HepG2 (cell line): ENCODE data around the gene CGNL1. TPM values are rescaled to one million over a fixed set of nuclear protein-coding genes. Genes with fewer than 3 reads are reported as not detected.

ENCODE experiments used
- ATAC-seq: fragments of 200-7000 bp; cut with Tn5 transposase; 3 replicates; pipeline ENCODE4 v1.9.1; 2020; ENCODE audit warnings: mild to moderate bottlenecking, moderate library complexity
- BruUV-seq: library from RNA; stranded (reverse); fragments of 400-500 nt; replicated peaks from 2 replicates; lab custom pipeline; 2021; lab: Mats Ljungman, UMichigan
- CTCF ChIA-PET: fragments of 300-600 bp; formaldehyde crosslinking; extraction: SDS; loops from one replicate; lab custom pipeline; 2021; ENCODE audit warnings: low total read pairs, inconsistent platforms, low intra/inter-chr PET ratio; lab: Yijun Ruan, JAX
- POLR2A ChIA-PET: fragments of 350-600 bp; sonication (Branson Sonifier 250); formaldehyde crosslinking; loops from one replicate; lab custom pipeline; 2020; ENCODE audit warnings: antibody characterized with exemption, inconsistent platforms; lab: Yijun Ruan, JAX
- DNase-seq: peaks from one replicate; pipeline ENCODE4 v3.0.0-alpha.2; 2015; ENCODE audit warnings: low spot score
- FAIRE-seq: peaks from 3 replicates; lab custom pipeline; 2011; peaks lifted over from hg19 to GRCh38; lab: Jason Lieb, UNC
- H2AFZ ChIP-seq: one replicate; pipeline ENCODE4 v1.6.1; 2011; ENCODE audit warnings: low read length, inconsistent platforms
- H3K27ac ChIP-seq: fragments of 300-600 bp; 3 replicates; pipeline ENCODE4 v1.8.0; 2011; ENCODE audit warnings: mixed run types, mild to moderate bottlenecking, mixed read lengths, low read length, inconsistent platforms; ENCODE audit not compliant: insufficient read depth; ENCODE audit errors: extremely low read length
- H3K27me3 ChIP-seq, 2 experiments: fragments of 200-600 bp in 1 of 2; 2 replicates in 1 of 2; 3 replicates in 1 of 2; pipeline versions ENCODE4 v1.6.0 to v1.8.0; 2011; ENCODE audit warnings: low read length in 2 of 2, mild to moderate bottlenecking in 2 of 2, moderate library complexity in 2 of 2, inconsistent platforms in 1 of 2; ENCODE audit not compliant: insufficient read depth in 2 of 2, control insufficient read depth in 1 of 2
- H3K36me3 ChIP-seq, 2 experiments: fragments of 200-600 bp in 1 of 2; replicated peaks in 1 of 2; 2 replicates in 1 of 2; 3 replicates in 1 of 2; pipeline versions ENCODE4 v1.5.1 to v1.8.0; 2011; ENCODE audit warnings: low read length in 2 of 2, inconsistent platforms in 1 of 2; ENCODE audit not compliant: insufficient read depth in 2 of 2, control insufficient read depth in 1 of 2
- H3K4me1 ChIP-seq: 2 replicates; pipeline ENCODE4 v1.5.1; 2012; ENCODE audit warnings: low read length, inconsistent platforms; ENCODE audit not compliant: insufficient read depth
- H3K4me2 ChIP-seq: 2 replicates; pipeline ENCODE4 v1.6.0; 2011; ENCODE audit warnings: low read depth, low read length, inconsistent platforms
- H3K4me3 ChIP-seq, 3 experiments: fragments of 200-600 bp in 1 of 3; sonication (generic), shearing (Covaris generic) in 1 of 3; replicated peaks in 1 of 3; 2 replicates each; pipeline ENCODE4 v1.5.1; 2011 to 2016; ENCODE audit warnings: low read length in 3 of 3, inconsistent platforms in 2 of 3, low read depth in 2 of 3, mild to moderate bottlenecking in 2 of 3, control low read depth in 1 of 3, mixed read lengths in 1 of 3; ENCODE audit not compliant: insufficient read depth in 1 of 3
- H3K79me2 ChIP-seq: one replicate; pipeline ENCODE4 v1.6.1; 2011; ENCODE audit warnings: low read length, inconsistent platforms; ENCODE audit not compliant: insufficient read depth
- H3K9ac ChIP-seq: 2 replicates; pipeline ENCODE4 v1.6.0; 2011; ENCODE audit warnings: mild to moderate bottlenecking, low read depth, low read length, inconsistent platforms; ENCODE audit not compliant: insufficient read depth
- H3K9me3 ChIP-seq: 2 replicates; pipeline ENCODE4 v1.5.1; 2012; ENCODE audit warnings: mild to moderate bottlenecking, low read length
- H4K20me1 ChIP-seq: 2 replicates; pipeline ENCODE4 v1.6.0; 2011; ENCODE audit warnings: inconsistent platforms, mild to moderate bottlenecking, low read length, moderate library complexity; ENCODE audit not compliant: insufficient read depth
- ETV6 ChIP-seq: sonication (generic); formaldehyde crosslinking; conservative IDR thresholded peaks from 2 replicates; pipeline ENCODE4 v1.4.0; 2020; ENCODE audit warnings: missing genetic modification reagents
- MBNL3 ChIP-seq: fragments of 250-450 bp; sonication (Bioruptor Pico); conservative IDR thresholded peaks from 2 replicates; pipeline ENCODE4 v1.8.0; 2022; ENCODE audit warnings: mild to moderate bottlenecking, inconsistent platforms
- NFE2L2 ChIP-seq: fragments of 150-350 bp; IDR thresholded peaks from 2 replicates; pipeline ENCODE4 v1.6.1; 2014; ENCODE audit warnings: low read length
- NFIB ChIP-seq: sonication (generic); formaldehyde crosslinking; IDR thresholded peaks from 2 replicates; pipeline ENCODE4 v1.9.0; 2021; ENCODE audit warnings: missing genetic modification reagents, mild to moderate bottlenecking, borderline replicate concordance
- SMARCE1 ChIP-seq: fragments of 450-650 bp; IDR thresholded peaks from 2 replicates; pipeline ENCODE4 v1.6.1; 2017; ENCODE audit warnings: borderline replicate concordance
- SP5 ChIP-seq: IDR thresholded peaks from 2 replicates; pipeline ENCODE4 v1.6.1; 2016; ENCODE audit warnings: low read depth, borderline replicate concordance
- ZNF224 ChIP-seq: sonication (generic); formaldehyde crosslinking; IDR thresholded peaks from 2 replicates; pipeline ENCODE4 v1.5.0; 2020; ENCODE audit warnings: mild to moderate bottlenecking, missing genetic modification reagents
- WGBS: methylation state at CpG from one replicate; pipeline ENCODE4 v1.1.6; 2017; ENCODE audit warnings: low lambda C conversion rate; 5-methylcytosine and 5-hydroxymethylcytosine counted together
- in situ Hi-C: cut with HindIII; loops from 2 replicates; pipeline ENCODE4 v1.10.0; 2017; ENCODE audit warnings: low pct_unique_long_range_greater_than_20kb; ENCODE audit not compliant: extremely low pct_ligation_motif_present
- intact Hi-C: fragments of 100-400 bp; cut with micrococcal nuclease; formaldehyde crosslinking; loops from one replicate; pipeline ENCODE4 v1.10.0; 2022; ENCODE audit not compliant: unreplicated experiment
- polyA plus RNA-seq, 8 experiments: library from polyadenylated mRNA; depleted of rRNA in 3 of 8; stranded (reverse) in 7 of 8; unstranded in 1 of 8; fragments of >200 nt; fragmentation: Illumina TruSeq in 4 of 8; extraction: Trizol in 4 of 8; gene quantifications; 2 replicates each; pipeline versions ENCODE4 v1.2.1 to v1.2.3, GENCODE V29; 2011 to 2016; ENCODE audit warnings: low read depth in 4 of 8, missing spikeins in 1 of 8, mixed read lengths in 1 of 8; ENCODE audit not compliant: insufficient read depth in 1 of 8
- total RNA-seq, 5 experiments: library from RNA; depleted of rRNA; stranded (reverse); fragments of >200 nt; fragmentation: Illumina TruSeq; extraction: Trizol; gene quantifications; 2 replicates each; pipeline ENCODE4 v1.2.3, GENCODE V29; 2016; ENCODE audit warnings: low read depth in 1 of 5
- TF ChIP-seq, protein P1 (sequence below), 2 experiments: fragments of 450-650 bp in 1 of 2; sonication (generic) in 1 of 2; formaldehyde crosslinking; IDR thresholded peaks; 2 replicates each; pipeline versions ENCODE4 v1.5.0 to v1.8.0; 2020 to 2022; ENCODE audit warnings: mild to moderate bottlenecking in 1 of 2, missing genetic modification reagents in 1 of 2
- TF ChIP-seq, protein P2 (sequence below): fragments of 450-650 bp; IDR thresholded peaks from 2 replicates; pipeline ENCODE4 v1.6.1; 2017; ENCODE audit warnings: mild to moderate bottlenecking

CGNL1 gene
- total and polyA plus RNA-seq, 2 of the 13 experiments (the other 11 are each of a cell fraction or from before 2014, with no cell fraction given) = 5.6 to 15.6 TPM

DNA sequence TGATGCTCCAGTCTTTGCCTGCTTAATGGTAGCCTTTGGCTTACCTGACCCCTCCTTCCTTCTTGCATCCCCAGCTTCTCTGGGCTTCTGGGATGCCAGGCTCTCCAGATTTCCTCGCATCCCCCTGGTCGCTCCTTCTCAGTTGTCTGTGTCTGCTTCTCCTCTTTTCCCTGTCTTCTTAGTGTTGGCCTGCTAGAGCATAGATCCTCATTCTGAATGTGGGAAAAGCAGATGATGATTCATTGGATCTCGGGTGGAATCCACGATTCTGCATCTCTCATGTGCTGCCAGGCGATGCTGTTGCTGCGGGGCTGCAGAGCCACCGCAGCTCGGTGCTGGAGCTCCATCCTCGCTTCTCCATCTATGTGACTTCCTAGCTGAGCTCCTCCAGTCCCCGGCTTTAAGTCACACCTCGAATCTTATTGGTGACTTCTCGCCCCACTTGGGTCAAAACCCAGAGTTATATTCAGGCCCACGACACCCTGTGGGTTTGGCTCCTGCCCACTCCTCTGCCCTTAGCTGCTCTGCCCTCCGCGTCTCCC is 47.4 kb downstream of the CGNL1 start (continued):
- TF ChIP-seq, protein P1, sequence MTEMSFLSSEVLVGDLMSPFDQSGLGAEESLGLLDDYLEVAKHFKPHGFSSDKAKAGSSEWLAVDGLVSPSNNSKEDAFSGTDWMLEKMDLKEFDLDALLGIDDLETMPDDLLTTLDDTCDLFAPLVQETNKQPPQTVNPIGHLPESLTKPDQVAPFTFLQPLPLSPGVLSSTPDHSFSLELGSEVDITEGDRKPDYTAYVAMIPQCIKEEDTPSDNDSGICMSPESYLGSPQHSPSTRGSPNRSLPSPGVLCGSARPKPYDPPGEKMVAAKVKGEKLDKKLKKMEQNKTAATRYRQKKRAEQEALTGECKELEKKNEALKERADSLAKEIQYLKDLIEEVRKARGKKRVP (CRISPR knock-in tag; IDR thresholded peaks at IDR 0.05) = no peak
- TF ChIP-seq SP5 = no peak

DNA sequence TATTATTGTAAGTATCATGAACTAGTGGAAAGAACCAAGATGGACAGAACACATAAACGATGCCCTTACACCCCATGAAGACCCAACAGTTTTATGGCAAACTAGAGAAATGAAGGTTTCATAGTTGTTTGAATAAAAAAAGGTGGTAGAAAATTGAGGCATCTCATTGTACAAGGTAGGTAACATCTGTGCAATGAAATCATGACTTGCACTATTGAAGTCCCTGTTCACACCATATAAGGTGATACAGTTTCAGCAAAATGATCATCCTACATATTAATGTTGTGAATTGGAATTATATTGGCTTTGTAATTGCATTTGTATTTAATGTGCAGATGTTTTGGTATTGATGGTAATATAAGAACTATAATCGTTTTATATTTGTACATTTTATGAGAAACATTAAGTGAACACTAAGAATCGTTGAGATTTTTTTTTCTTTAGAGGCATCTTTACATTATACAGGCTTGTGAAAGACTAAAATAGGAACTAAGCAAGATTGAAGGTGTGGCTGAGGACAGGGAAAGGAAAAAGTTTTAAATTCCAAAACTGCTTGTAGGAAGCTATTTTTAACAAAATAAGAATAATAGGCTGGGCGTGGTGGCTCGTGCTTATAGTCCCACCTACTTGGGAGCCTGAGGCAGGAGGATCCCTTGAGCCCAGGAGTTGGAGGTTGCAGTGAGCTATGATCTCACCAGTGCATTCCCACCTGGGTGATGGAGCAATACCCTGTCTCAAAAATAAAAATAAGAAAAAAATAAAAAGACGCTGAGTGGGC is 48.5 kb downstream of the CGNL1 start:
- Histone ChIP-seq H3K4me1 (peaks cover 50% of the 10 kb centered on the region), H3K36me3 (no peaks in the 10 kb centered on the region), H3K27me3 (no peaks in the 10 kb centered on the region), H3K4me2 (no peak overlapping the region), H2AFZ (no peak overlapping the region), H3K27ac (no peak overlapping the region), H4K20me1 (no peaks in the 10 kb centered on the region), H3K4me3 (no peak overlapping the region), H3K79me2 (peaks cover 6% of the 10 kb centered on the region), H3K9me3 (no peaks in the 10 kb centered on the region), H3K9ac (no peak overlapping the region)
- ChIA-PET POLR2A (no interaction called here), CTCF (no interaction called here)
- TF ChIP-seq ETV6 (CRISPR knock-in tag) = no peak
- TF ChIP-seq, protein P2, sequence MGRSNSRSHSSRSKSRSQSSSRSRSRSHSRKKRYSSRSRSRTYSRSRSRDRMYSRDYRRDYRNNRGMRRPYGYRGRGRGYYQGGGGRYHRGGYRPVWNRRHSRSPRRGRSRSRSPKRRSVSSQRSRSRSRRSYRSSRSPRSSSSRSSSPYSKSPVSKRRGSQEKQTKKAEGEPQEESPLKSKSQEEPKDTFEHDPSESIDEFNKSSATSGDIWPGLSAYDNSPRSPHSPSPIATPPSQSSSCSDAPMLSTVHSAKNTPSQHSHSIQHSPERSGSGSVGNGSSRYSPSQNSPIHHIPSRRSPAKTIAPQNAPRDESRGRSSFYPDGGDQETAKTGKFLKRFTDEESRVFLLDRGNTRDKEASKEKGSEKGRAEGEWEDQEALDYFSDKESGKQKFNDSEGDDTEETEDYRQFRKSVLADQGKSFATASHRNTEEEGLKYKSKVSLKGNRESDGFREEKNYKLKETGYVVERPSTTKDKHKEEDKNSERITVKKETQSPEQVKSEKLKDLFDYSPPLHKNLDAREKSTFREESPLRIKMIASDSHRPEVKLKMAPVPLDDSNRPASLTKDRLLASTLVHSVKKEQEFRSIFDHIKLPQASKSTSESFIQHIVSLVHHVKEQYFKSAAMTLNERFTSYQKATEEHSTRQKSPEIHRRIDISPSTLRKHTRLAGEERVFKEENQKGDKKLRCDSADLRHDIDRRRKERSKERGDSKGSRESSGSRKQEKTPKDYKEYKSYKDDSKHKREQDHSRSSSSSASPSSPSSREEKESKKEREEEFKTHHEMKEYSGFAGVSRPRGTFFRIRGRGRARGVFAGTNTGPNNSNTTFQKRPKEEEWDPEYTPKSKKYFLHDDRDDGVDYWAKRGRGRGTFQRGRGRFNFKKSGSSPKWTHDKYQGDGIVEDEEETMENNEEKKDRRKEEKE = no peak
- TF ChIP-seq NFE2L2 = peak; percentile 64
- no peak for TF ChIP-seq NFIB (CRISPR knock-in tag)
- no peak for TF ChIP-seq ZNF224
- TF ChIP-seq SMARCE1 = no peak
- no peak for TF ChIP-seq MBNL3
- DNase-seq = no peak
- in situ Hi-C loops (no loop called here), intact Hi-C loops (loop anchor here (5.0 kb wide), 1 partner anchor 33 kb away; no protein-coding TSS in a partner anchor)
- FAIRE-seq = no peak
- ATAC-seq = no peak
- BruUV-seq = no TSS peak
- WGBS = 88% methylated on average over 6 of the region's 6 CpGs
